ENCODE measurements around the gene DNM1.

Gene DNM1

GRCh38 chr9:128167209-128167608 lies 36.0 kb upstream of the DNM1 start:
- no peak overlapping the region for H3K4me3 ChIP-seq (ENCODE audit: low read depth, low read length)
- no peak for TF ChIP-seq CTCF (IDR thresholded peaks at IDR 0.05; ENCODE audit: borderline replicate concordance, insufficient read depth, low read depth, low read length)

GRCh38 chr9:128168731-128169308 lies 34.4 kb upstream of the DNM1 start:
- TF ChIP-seq CTCF (IDR thresholded peaks at IDR 0.05; ENCODE audit: borderline replicate concordance, insufficient read depth, low read depth, low read length) = no peak
- no peak overlapping the region for H3K4me3 ChIP-seq (ENCODE audit: low read depth, low read length)

- TF ChIP-seq CTCF (IDR thresholded peaks at IDR 0.05; ENCODE audit: borderline replicate concordance, insufficient read depth, low read depth, low read length) = no peak
- H3K4me3 ChIP-seq (ENCODE audit: low read depth, low read length) = no peak overlapping the region
Measured at GRCh38 chr9:128169492-128169891, 33.7 kb upstream of the DNM1 start.

- TF ChIP-seq CTCF (IDR thresholded peaks at IDR 0.05; ENCODE audit: borderline replicate concordance, insufficient read depth, low read depth, low read length) = no peak
- H3K4me3 ChIP-seq (ENCODE audit: low read depth, low read length) = no peak overlapping the region
Measured at GRCh38 chr9:128169925-128170324, 33.3 kb upstream of the DNM1 start.

GRCh38 chr9:128174062-128174461 lies 29.1 kb upstream of the DNM1 start:
- no peak for TF ChIP-seq CTCF (IDR thresholded peaks at IDR 0.05; ENCODE audit: borderline replicate concordance, insufficient read depth, low read depth, low read length)
- H3K4me3 ChIP-seq (ENCODE audit: low read depth, low read length) = no peak overlapping the region

- no peak overlapping the region for H3K4me3 ChIP-seq (ENCODE audit: low read depth, low read length)
- TF ChIP-seq CTCF (IDR thresholded peaks at IDR 0.05; ENCODE audit: borderline replicate concordance, insufficient read depth, low read depth, low read length) = no peak
Measured at GRCh38 chr9:128175102-128175563, 28.0 kb upstream of the DNM1 start.

GRCh38 chr9:128175726-128176125 lies 27.5 kb upstream of the DNM1 start:
- H3K4me3 ChIP-seq (ENCODE audit: low read depth, low read length) = no peak overlapping the region
- TF ChIP-seq CTCF (IDR thresholded peaks at IDR 0.05; ENCODE audit: borderline replicate concordance, insufficient read depth, low read depth, low read length) = no peak
